HK-2 (cell line): Measurements from ENCODE around the gene MAB21L2.

Source experiments
- DNase-seq: peaks from one replicate; pipeline ENCODE4 v3.0.0-alpha.2; 2018; ENCODE audit not compliant: unreplicated experiment

MAB21L2 gene

GRCh38 chr4:150577796-150578195, 4.2 kb upstream of the MAB21L2 start:
- DNase-seq = no peak

GRCh38 chr4:150578745-150579501, 3.0 kb upstream of the MAB21L2 start:
- peak; percentile 40 for DNase-seq

GRCh38 chr4:150579551-150580234, 2.3 kb upstream of the MAB21L2 start:
- peak; percentile 69 for DNase-seq

- no peak for DNase-seq
Measured at GRCh38 chr4:150580306-150580705, 1.6 kb upstream of the MAB21L2 start.

- DNase-seq = no peak
Measured at GRCh38 chr4:150581056-150581605, 820 bp upstream of the MAB21L2 start.

- DNase-seq = no peak
Measured at GRCh38 chr4:150581641-150582051, 305 bp upstream of the MAB21L2 start.

- no peak for DNase-seq
Measured at GRCh38 chr4:150582873-150583286, 929 bp downstream of the MAB21L2 start.

- DNase-seq = no peak
Measured at GRCh38 chr4:150583287-150584110, 1.5 kb downstream of the MAB21L2 start.

- no peak for DNase-seq
Measured at GRCh38 chr4:150584111-150584915, 2.4 kb downstream of the MAB21L2 start.

- DNase-seq = no peak
Measured at GRCh38 chr4:150585611-150586010, 3.7 kb downstream of the MAB21L2 start.

- DNase-seq = no peak
Measured at GRCh38 chr4:150586162-150586810, 4.3 kb downstream of the MAB21L2 start.

- no peak for DNase-seq
Measured at GRCh38 chr4:150588316-150588715, 6.4 kb downstream of the MAB21L2 start.

GRCh38 chr4:150589157-150589556, 7.2 kb downstream of the MAB21L2 start:
- no peak for DNase-seq

GRCh38 chr4:150590631-150591030, 8.7 kb downstream of the MAB21L2 start:
- DNase-seq = no peak

GRCh38 chr4:150591406-150591805, 9.5 kb downstream of the MAB21L2 start:
- DNase-seq = no peak

- no peak for DNase-seq
Measured at GRCh38 chr4:150591904-150592303, 10.0 kb downstream of the MAB21L2 start.

GRCh38 chr4:150593996-150594395, 12.0 kb downstream of the MAB21L2 start:
- DNase-seq = no peak

- no peak for DNase-seq
Measured at GRCh38 chr4:150598909-150599308, 17.0 kb downstream of the MAB21L2 start.

GRCh38 chr4:150599547-150599946, 17.6 kb downstream of the MAB21L2 start:
- no peak for DNase-seq

GRCh38 chr4:150600812-150601445, 19.0 kb downstream of the MAB21L2 start:
- no peak for DNase-seq
